Stimulated activated CD8-positive, alpha-beta memory T cell treated with anti-CD3 and anti-CD28 coated beads, Interleukin-12 subunit alpha, Interleukin-12 subunit beta, amount 100 ng/mL, for 24 hours (primary cell): Measurements from ENCODE around the gene ACSF3.

ENCODE experiments used
- DNase-seq: peaks from one replicate; pipeline ENCODE4 v3.0.0-alpha.2; 2020; ENCODE audit errors: extremely low read depth

Gene ACSF3

DNA sequence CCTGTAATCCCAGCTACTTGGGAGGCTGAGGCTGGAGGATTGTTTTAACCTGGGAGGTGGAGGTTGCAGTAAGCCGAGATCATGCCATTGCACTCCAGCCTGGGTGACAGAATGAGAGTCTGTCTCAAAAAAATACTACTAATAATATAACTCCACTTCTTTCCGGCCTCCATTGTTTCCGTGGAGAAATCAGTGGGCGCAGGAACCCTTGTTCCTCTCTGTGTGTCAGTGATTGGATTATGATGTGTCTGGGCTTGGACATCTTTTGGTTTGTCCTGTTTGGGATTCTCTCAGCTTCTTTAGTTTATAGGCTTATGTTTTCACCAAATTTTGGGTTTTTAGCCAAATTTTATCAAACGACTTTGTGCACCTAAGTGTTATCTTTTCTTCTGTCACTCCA, 36.8 kb downstream of the ACSF3 start:
- DNase-seq = no peak

DNA sequence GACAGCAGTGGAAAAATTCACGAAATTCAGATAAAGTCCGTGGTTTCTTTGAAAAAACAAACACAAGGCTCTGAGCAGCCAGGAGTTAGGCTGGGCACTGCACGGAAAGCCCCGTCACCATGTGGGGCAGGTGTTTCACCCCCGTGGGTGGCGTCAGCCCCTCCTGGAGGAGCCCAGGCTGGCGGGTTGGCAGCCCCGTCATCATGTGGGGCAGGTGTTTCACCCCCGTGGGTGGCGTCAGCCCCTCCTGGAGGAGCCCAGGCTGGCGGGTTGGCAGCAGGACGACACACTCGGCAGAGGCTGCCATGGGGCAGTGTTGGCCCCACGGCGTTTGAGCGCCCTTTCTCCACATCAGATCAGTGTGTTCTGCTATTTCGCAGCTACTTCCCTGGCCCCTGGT, 38.1 kb downstream of the ACSF3 start:
- DNase-seq = no peak

DNA sequence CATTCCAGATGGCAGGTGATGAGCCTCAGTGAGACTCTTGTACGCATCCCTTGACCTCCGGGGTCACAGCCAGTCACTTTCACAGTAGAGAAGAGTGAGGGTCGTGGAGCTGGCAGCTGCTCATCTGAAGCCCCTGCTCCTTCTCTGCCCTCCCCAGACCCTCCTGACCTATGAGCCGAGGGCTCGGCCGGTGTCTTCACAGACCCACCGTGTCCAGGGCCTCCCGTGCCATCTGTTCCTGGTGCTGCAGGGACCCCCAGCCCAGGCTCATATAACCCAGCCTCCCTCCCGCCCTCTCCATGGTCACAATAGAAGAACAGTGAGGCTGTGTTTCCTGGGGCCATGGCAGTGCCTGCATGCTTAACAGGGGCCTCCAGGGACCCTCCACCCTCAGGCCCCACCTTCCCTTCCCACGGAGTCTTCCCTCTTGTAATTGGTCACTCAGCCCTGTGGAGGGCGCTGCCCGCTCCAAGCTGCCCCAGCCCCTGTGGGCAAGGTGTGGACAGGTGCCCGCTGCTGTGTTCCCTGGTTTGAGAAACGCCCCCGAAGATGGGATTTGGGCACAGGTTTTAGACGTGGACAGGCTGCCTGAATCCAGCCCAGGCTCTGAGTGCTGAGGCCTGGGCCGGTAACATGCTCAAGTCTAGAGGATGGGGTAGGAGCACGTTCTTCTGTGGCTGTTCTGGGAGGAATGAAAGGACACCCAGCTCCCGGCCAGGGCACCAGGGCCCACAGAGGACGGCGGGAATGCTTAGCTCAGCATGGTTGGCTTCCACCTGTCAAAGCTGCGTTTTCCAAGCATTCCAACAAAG, 38.7 kb downstream of the ACSF3 start:
- DNase-seq = no peak

DNA sequence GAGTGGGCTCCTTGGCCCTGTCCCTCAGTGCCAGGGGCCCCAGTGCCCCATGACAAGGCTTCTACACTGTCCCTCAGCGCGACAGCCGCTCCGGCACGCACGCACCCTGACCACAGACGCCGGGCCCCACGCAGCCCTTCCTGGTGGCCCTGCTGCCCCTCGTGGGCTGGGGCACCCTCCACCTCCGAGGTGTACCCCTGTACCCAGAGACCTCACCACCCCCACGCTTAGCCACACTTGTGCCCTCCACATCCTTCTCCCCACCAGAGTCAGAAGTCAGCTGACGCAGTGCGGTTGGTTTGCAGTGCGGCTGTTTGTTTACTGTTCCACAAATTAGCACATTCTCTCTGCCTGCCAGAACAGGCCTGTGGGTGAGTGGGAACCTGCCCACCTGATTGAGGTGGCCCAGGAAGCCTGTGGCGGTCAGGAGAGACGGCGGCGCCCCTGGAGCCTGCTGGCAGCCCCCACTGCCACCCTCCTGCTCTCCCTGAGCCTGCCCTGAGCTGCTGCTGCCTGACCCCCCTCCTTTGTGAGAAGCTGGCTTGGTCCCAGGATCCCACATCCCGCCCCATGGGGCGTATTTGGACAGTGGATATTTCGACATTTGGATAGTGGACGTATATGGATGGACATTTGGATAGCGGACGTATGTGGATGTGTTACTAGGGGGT, 39.9 kb downstream of the ACSF3 start:
- no peak for DNase-seq

DNA sequence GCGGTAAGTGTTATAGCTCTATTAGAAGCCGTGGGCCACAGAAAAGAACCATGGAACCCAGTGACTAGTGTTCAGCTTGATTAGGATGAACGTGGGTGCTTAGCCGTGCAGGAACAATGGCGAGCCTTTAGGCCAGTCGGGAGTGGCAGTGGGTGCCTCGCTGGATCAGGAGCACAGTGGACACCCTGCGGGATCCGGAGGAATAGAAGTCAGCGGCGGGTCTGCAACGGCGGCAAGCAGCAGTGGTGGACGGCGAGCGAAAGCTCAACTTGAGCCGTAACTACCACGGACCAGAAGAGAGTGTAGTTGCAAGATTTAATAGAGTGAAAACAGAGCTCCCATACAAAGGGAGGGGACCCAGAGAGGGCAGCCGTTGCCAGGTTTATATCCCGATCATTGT, 40.6 kb downstream of the ACSF3 start:
- DNase-seq = no peak

DNA sequence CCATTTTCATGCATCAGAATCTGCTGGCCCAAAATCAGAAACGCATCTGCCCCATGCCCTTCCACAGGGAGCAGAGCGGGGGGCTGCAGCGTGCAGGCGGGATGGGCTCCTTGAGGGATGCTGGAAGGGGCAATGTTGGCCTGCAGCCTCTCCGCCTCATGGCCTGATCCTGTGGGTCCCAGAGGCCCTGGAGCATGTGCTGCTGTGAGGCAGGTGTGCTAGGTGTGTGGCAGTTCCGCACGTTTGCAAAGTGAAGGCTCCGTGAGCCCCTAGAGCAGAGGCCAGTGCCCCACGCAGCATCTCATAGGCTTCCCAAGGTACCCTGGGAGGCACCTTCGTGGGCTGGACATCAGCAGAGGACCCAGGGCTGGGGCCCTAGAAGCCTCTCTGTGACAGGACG, 41.5 kb downstream of the ACSF3 start:
- no peak for DNase-seq

DNA sequence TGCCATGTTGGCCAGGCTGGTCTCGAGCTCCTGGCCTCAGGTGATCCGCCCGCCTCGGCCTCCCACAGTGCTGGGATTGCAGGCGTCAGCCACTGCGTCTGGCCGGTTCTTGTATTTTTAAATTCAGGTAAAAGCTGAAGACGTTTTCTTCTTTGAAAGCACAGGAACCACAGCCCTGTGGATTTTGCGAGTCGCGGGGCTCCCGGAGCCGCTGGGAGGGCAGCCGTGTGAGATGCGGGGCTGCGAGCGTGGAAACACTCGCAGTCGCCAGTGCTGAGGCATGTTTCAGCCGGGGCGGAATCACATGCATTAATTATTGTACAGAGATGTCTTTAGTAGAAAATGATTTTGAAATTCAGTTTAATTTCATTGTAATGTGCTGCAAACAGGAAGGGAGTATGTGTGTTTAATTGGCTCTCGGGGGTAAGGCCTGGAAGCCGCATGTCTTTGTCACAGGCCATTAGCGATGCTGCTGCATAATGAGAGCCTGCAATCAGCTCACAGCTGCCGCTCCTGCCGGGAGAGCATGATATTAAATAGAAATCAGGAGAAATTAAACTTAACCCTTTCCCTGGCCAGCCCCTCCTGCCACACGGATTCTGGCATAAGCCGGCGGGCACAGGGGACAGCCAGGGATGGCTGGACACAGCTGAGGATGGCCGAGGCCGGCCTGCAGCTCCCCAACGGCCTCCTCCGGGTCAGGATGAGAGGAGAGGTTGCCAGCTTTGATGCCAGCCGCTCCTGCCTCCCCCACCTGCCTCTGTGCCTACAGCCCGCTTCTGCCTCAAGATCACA, 42.5 kb downstream of the ACSF3 start:
- DNase-seq = no peak

DNA sequence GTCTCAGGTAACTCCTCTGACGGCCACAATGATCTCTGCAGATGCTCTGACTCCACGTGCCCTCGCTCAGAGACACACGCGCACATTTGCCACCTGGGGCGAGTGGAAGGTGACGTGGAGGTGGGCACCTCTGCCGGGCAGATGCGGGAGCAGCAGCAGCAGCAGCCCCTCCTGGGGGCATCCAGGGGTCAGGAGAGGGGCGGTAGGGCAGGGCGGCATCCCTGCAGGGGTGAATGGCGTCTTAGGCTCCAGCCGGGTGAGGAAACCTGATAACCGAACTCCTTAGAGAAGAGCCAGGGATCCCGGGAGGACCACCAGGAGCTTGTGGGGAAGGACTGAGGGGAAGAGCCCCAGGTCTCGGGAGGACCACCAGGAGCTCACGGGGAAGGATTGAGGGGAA, 43.3 kb downstream of the ACSF3 start:
- no peak for DNase-seq

DNA sequence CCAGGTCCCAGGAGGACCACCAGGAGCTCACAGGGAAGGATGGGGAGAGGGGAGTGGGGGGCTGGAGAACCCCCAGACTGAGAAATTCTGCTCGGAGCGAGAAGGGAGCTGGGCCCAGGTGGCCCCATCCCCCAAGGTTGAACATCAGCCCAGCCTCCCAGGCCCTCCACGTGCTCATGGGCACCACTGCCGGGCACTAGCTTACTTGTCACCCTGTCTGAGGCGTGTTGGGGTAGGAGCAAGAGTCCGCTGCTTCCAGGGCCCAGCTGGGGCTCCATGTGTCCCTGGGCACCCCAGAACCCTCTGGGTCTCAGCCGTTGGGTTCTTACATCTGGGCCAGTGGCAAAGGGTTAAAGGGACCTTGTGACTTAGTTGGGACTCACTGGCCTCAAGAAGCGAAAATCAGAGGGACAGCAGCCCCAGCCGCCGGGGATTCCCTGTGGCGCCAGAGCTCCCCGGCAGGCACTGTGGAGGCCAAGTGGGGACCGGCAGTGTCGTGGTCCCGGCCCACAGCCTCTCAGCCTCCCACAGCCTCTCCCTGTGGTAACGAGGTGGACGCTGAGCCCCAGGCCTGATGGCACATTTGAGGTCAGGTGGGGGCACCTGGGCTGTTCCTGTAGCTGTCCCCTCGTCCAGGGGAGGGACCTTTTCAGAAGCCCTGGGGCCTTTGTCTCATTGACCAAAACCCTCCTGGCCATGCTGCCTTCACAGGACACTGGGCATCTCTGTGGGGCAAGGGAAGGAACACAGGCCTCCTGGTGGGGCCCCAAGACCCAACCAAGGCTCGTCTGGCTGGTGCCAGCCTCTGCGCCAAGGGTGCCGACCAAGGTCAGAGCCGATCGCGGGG, 44.2 kb downstream of the ACSF3 start:
- no peak for DNase-seq

DNA sequence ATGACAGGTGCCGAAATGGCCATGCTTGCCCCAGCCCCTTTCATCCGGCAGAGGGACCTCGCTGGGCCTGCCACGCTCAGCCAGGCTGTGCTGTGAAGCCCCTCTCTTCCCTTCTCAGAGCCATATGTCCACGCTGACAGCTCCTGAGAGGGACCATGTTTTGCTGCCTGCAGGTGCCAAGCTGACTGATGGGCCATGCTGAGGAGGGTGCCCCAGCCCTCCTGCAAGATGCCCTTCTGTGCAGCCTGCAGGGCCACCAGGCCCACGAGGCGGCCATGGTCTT, 44.8 kb downstream of the ACSF3 start:
- no peak for DNase-seq

DNA sequence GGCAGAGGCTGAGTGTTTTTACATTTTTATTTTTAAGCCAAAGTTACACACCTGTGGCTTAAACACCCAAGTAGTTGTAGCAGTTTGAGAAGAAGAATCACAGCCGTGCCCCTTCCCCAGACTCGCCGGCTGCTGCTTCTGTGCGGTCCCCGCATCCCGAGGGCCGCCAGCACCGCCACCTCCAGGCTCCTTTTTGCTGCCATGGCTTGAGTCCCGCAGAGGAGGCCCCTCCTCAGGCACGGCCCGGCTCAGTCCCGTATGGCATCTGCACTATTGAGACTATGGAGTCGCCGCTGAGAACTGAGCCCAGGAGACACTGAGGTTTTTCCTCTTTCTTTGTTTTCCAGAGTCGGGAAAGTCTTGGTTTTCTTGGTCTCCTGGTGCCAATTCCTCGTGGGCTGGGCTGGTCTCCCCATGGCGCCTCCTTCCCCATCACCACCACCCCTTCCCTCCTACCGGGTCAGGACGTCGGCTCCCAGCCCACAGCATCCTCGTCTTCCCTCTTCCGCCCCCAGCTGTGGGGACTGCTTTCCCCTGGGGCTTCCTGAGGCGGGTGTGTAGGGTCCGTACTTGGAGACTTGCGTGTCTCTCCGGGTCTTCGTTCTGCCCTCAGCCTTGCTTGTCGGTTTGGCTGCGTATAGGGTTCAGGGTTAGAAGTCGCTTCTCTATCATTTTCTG, 45.3 kb downstream of the ACSF3 start:
- no peak for DNase-seq

DNA sequence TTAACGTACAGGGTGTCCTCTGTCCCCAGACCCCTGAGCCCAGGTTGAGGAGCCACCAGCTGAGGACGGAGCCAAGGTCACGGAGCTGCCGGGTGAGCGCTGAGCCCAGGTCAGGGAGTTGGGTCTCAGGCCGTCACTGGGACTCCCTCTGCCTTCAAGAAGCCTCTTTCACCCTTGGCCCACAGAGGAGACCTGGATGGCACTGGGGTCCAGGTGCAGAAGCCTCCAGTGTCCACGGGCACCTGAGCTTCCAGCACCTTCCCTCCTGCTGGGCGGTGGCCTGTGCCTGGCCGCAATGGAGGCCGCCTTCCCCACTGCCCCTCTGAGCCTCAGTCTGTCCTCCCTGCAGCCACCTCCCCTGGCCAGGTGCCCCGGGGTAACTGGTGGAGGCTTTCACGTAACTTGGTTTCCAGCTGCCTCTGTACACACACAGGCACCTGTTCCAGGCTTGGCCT, 46.3 kb downstream of the ACSF3 start:
- DNase-seq = no peak

DNA sequence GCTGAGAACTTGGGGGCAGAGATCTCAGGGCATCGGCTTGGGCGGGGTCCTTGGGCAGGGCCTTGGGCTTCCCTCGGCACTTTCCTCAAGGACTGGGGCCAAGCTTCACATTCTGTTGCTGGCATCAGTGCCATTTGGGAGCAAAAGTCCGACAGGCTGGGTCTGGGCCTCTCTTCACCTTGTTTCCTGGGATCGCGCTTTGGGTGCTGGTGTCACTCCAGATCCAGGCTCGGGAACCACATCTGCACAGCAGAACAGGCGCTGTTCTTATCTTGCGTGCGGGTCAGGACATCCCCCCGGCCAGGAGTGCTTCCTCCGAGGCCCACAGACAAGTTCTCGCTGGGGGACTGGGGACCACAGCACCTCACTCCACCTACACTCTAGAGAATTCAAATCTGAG, 46.7 kb downstream of the ACSF3 start:
- no peak for DNase-seq

DNA sequence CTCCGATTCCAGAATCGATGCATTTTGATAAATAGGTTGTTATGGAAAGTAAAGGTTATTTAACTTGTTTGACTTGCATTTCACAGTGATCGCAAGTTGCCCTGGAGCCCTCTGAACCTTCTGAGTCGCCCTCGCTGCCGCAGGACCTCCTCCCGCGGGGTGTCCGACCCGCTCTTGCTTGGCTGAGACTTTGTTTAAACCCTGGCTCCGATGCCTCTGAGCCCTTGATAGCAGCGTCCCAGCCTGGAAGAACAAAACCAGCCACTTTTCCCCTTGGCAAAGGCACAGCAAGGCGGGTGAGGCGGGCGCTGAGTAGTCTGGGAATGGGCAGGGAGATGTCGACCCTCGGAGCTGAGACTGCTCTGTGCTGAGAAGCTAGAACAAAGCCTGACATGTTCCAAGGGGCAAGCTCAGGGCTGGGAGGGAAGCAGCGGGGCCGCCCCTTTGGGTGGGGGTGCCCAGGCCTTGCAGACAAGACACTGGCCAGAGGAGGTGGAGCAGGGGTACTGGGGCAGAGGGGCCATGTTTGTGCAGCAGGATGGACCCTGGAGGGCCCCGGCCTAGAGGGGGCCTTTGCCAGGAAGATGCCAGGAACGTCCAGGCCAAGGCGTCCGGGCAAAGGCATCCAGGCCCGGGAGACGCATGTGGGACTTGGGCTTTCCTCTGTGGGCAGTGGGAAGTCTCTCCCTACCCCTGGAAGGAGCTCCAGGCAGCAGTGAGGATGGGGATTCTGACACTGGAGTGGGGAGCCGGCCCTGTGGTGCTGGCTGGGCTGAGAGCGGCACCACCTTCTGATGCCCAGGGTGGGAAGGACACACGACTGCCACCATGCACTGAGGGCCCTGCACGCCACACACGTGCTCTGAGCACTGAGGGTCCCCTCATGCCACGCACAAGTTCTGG, 47.6 kb downstream of the ACSF3 start:
- DNase-seq = no peak

DNA sequence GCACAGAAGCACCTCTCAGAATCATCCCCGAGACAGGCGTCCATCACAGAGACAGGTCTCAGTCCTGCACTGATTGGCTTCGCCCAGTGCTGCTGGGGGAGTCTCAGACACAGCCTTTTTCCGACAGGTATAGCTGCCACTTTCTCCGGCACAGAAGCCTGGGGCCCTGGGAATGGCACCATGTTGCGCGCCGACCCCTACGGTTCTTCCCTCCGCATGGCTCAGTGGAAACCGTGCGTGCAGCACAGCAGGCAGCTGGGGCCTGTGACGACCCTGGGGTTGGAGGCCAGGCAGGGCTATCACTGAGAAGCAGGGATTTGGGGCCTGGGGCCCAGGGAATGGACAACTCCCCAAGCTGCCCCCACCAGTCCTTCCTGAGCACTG, 48.2 kb downstream of the ACSF3 start:
- no peak for DNase-seq

DNA sequence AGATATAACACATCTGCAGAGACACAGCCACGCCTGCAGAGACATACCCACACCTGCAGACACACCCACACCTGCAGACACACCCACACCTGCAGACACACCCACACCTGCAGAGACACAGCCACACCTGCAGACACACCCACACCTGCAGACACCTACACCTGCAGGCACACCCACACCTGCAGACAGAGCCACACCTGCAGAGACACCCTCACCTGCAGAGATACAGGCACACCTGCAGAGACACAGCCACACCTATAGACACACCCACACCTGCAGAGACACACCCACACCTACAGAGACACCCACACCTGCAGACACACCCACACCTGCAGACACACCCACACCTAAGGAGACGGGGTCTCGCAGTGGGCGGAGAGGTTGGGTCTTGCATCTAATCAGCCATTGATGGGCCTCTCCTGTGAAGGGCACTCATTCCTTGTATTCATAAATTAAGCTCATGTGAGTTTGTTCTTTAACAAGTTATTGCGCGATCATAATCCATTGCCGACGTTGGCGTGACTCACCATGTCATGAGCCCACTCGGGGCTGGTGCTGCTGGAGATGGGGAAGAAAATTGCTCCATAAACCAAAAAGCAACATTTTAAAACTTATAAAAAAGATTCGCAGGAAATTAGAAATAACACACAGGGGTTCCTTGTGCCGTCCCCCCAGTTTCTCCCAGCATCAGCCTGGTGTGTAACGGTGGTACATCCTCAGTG, 49.0 kb downstream of the ACSF3 start:
- DNase-seq = no peak

DNA sequence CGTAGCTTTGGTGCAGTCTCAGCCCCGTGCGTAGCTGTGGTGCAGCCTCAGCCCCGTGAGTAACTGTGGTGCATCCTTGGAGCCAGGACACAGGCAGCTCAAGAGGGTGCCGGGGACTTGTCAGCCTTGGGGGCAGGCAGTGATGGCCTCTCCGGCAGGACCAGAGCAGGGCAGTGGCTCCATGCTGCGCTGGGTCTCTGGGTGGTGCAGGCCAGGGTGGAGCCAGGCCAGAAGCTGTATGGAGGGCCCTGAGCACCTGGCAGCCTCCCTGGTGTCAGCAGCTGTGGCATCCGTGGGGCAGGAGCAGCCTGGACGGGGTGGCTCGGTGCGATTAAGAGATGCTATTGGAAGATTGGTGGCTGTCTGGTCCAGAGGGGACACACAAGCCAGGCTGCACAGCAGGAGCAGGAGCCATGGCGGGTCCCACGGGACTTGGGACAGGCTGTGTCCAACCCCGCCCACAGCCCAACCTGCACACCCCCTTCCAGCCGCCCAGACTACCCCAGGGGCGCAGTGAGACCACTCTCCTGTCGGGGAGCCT, 49.6 kb downstream of the ACSF3 start:
- no peak for DNase-seq

DNA sequence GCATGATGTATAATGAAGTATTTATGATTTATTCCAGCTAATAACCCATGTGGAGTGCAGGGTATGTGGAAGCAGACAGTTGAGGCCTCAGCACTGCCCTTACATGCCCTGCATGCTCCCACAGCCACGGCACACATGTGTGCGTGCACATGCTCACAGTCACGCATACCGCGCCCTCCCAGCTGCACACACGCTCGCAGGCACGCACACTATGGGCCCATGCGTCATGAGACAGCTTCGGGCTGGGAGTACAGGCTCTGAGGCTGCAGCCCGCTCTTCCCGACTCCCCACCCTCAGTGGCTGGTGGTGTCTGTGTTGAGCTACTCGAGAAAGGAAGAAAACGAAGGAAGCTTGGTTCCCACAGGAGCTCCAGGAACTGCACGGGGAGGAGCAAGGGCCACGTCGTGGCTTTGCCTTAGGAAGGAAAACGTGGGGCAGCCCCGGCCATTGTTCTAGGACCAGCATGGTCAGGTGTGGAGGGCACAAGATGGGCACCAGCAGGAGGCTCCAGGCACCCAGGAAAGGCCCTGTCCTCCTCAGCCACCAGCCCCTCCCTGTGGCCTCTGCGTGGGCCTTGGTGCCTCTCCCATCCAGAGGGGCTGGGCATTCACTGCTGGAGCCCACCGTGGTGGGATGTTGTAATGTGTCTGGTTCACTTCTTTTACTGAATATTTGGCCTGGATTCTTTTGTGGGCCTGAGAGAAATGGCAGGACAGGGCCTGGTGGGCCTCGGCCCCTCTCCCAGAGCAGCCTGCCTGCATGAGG, 50.4 kb downstream of the ACSF3 start:
- no peak for DNase-seq

DNA sequence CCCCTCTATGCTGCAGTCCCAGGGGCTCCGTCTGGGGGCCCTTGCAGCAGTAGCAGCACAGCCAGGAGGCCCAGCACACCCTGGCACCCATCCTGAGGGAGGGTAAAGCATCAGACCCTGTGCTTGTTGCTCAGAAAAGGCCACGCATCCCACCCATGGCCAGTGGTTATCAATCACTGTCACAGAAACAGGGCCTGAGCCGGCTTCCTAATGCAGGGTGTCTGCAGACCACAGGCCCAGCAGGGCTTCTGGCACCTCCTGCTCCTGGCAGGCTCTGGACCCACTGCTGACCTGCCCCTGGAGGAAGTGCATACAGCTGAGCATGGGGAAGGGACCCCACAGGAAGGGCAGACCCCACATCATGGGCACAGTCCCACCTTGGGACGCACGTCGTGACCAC, 51.0 kb downstream of the ACSF3 start:
- DNase-seq = no peak
